GM12872 (cell line): Measurements from ENCODE around the gene GSK3A.

Experiments used
- CTCF ChIP-seq: IDR thresholded peaks from 3 replicates; pipeline ENCODE4 v1.5.1; 2011; ENCODE audit warnings: low read depth, mild to moderate bottlenecking, low read length, moderate library complexity; ENCODE audit not compliant: insufficient read depth

The GSK3A gene

GRCh38 chr19:42200116-42200715 is 42.2 kb downstream of the GSK3A start:
- TF ChIP-seq CTCF = no peak

- TF ChIP-seq CTCF = peak; percentile 72
These were observed 42.8 kb downstream of the GSK3A start for GRCh38 chr19:42199440-42200115.

- TF ChIP-seq CTCF = no peak
These were observed 43.5 kb downstream of the GSK3A start for GRCh38 chr19:42198676-42199439.

GRCh38 chr19:42197375-42197817 is 45.0 kb downstream of the GSK3A start:
- no peak for TF ChIP-seq CTCF

GRCh38 chr19:42196011-42197001 is 46.1 kb downstream of the GSK3A start:
- no peak for TF ChIP-seq CTCF

GRCh38 chr19:42193706-42194105 is 48.7 kb downstream of the GSK3A start:
- TF ChIP-seq CTCF = no peak

GRCh38 chr19:42193294-42193693 is 49.1 kb downstream of the GSK3A start:
- no peak for TF ChIP-seq CTCF
